GM13976 (cell line): Measurements from ENCODE around the gene ZGRF1.

Experiments
- DNase-seq: peaks from one replicate; pipeline ENCODE4 v3.0.0; 2012; ENCODE audit warnings: low spot score
- in situ Hi-C: fragments of 300-500 bp; cut with MboI; formaldehyde crosslinking; loops from one replicate; pipeline ENCODE4 v1.12.0; 2022; ENCODE audit warnings: low sequenced_read_pairs, mixed read lengths, inconsistent platforms; ENCODE audit not compliant: unreplicated experiment
- TF ChIP-seq, protein P1 (sequence below): IDR thresholded peaks from 2 replicates; pipeline ENCODE4 v1.5.1; 2012; ENCODE audit warnings: borderline replicate concordance, mild to moderate bottlenecking; ENCODE audit not compliant: insufficient read depth; ENCODE audit errors: extremely low read depth, missing control alignments, control extremely low read depth

The ZGRF1 gene

DNA sequence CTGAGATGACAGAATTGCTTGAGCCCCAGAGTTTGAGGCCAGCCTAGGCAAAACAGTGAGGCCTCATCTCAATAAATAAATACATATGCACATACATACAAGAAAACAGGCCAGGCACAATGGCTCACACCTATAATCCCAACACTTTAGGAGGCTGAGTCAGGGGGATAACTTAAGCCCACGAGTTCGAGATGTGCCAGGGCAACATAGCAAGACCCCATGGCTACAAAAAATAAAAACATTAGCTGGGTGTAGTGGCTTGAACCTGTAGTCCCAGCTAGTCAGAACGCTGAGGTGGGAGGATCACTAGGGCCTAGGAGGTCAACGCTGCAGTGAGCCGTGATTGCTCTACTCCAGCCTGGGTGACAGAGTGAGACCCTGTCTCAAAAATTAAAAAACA, 69.2 kb downstream of the ZGRF1 start:
- in situ Hi-C loops: no loop called here
- TF ChIP-seq, protein P1, sequence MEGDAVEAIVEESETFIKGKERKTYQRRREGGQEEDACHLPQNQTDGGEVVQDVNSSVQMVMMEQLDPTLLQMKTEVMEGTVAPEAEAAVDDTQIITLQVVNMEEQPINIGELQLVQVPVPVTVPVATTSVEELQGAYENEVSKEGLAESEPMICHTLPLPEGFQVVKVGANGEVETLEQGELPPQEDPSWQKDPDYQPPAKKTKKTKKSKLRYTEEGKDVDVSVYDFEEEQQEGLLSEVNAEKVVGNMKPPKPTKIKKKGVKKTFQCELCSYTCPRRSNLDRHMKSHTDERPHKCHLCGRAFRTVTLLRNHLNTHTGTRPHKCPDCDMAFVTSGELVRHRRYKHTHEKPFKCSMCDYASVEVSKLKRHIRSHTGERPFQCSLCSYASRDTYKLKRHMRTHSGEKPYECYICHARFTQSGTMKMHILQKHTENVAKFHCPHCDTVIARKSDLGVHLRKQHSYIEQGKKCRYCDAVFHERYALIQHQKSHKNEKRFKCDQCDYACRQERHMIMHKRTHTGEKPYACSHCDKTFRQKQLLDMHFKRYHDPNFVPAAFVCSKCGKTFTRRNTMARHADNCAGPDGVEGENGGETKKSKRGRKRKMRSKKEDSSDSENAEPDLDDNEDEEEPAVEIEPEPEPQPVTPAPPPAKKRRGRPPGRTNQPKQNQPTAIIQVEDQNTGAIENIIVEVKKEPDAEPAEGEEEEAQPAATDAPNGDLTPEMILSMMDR: no peak
- no peak for DNase-seq

DNA sequence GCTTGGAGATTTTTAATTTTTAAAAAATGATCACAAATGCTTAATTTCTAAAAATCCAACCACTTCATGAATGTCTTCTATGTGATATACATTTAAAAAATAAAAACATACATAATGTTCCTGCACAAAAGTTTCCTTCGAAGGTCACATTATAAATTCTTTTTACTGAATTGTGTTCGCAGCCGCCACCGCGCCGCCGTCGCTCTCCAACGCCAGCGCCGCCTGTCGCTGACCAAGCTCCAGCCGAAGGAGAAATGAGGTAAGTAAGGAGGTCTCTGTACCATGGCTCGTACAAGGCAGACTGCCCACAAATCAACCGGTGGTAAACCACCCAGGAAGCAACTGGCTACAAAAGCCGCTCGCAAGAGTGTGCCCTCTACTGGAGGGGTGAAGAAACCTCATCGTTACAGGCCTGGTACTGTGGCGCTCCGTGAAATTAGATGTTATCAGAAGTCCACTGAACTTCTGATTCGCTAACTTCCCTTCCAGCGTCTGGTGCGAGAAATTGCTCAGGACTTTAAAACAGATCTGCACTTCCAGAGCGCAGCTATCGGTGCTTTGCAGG, 71.9 kb downstream of the ZGRF1 start:
- no peak for DNase-seq

DNA sequence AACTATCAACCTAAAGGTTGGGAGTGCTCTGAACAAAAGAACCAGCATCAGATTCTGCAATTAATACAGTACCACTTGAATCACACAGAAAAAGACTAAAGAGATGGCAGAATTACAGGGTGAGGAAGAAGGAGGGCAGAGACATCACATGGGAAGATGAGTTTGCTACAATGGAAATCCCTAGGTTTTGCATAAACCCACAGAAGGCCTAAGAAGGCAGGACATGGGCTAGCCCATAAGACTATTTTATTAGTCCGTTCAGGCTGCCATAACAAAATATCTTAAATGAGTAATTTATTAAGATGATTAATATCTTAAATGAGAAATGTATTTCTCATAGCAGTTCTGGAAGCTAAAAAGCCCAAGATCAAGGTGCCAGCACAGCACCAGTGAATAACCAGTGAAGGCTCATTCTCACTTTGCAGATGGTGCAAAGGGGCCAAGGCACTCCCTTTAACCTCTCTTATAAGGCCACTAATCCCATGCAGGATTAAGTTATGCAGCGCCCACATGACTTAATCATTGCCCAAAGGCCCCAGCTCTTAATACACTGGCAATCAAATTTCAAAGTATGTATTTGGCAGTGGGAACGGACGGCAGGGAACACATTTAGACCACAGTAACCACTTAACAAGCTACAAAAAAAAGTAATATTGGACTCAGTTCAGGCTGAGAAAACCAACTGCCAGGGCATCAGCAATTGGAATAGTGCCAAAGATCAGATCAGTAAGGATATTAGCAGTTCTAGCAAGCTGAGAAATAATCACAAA, 73.1 kb downstream of the ZGRF1 start:
- in situ Hi-C loops: no loop called here
- TF ChIP-seq, protein P1: no peak
- no peak for DNase-seq

More for the DNA sequence above, 71.9 kb downstream of the ZGRF1 start:
- in situ Hi-C loops: no loop called here
- TF ChIP-seq, protein P1: no peak

DNA sequence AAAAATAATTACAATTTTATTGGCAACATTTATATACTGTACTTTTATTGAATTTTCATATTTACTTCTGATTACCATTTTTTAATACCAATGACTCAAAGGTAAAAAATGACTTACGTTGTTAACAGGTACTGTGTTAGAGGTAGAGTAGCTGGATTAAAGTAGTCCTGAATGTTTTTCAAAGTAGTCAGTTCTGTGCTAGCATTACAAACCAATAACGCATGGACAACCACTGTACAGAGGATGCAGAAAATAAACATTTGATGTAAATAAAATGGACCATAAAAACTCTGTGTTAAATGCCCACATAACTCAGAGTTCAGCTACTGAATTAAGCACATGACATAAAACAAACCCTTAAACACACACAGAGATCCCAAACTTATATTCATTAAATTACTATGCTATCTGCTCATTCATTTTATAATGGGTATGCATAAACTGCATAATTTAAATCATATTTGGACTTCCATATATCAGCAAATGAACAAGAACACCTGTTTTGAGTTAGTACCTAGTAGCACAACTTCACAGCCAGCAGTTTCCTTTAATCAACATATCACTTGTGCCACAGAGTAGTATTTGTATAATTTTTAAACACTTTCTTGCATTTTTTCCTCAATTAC, 74.3 kb downstream of the ZGRF1 start:
- in situ Hi-C loops: no loop called here
- TF ChIP-seq, protein P1: no peak
- DNase-seq: no peak

DNA sequence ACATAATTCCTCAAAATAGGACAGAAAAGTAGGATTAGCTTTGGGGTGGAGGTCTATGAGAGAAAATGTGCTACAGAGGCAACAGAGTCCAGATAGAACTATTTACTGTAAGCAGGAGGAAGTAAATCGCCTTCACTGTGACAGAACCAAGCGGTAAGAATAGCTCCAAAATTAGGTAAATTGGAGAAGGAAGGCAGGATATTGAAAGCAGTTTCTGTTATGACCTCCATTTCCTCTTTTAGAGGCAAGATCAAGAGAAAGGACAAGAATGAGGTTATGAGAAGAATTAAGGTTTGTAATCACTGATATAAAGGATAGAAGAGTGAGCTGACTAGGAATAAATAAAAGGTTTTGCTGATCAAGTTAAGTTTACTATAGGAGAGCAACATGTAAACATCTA, 76.6 kb downstream of the ZGRF1 start:
- TF ChIP-seq, protein P1: no peak
- in situ Hi-C loops: no loop called here
- peak; percentile 22 for DNase-seq

DNA sequence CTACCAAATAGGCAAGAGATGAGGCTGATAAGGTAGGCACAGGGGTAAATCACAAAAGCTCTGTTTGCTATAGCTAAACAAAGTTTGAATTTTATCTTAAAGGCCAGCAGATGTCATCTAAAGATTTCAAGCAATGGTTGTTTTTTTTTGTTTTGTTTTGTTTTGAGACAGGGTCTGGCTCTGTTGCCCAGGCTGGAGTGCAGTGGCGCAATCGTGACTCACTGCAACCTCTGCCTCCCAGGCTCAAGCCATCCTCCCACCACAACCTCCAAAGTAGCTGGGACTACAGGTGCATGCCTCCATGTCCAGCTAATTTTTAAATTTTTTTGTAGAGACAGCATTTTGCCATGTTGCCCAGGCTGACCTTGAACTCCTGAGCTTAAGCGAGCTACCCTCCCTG, 77.7 kb downstream of the ZGRF1 start:
- TF ChIP-seq, protein P1: no peak
- DNase-seq: no peak
- in situ Hi-C loops: no loop called here
